ENCODE data around the gene PEX11B.

The PEX11B gene

GRCh38 chr1:145964328-145965118 lies 46.0 kb upstream of the PEX11B start, which contains the start of the genes ANKRD34A and POLR3GL (continued):
- TF ChIP-seq ZFP3 (tag by site-specific recombination; IDR thresholded peaks at IDR 0.05; ENCODE audit: low read depth), result no peak
- TF ChIP-seq, protein P1, sequence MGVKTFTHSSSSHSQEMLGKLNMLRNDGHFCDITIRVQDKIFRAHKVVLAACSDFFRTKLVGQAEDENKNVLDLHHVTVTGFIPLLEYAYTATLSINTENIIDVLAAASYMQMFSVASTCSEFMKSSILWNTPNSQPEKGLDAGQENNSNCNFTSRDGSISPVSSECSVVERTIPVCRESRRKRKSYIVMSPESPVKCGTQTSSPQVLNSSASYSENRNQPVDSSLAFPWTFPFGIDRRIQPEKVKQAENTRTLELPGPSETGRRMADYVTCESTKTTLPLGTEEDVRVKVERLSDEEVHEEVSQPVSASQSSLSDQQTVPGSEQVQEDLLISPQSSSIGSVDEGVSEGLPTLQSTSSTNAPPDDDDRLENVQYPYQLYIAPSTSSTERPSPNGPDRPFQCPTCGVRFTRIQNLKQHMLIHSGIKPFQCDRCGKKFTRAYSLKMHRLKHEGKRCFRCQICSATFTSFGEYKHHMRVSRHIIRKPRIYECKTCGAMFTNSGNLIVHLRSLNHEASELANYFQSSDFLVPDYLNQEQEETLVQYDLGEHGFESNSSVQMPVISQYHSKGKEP (tag by site-specific recombination; IDR thresholded peaks at IDR 0.05), result no peak
- TF ChIP-seq ZNF112 (tag by site-specific recombination; IDR thresholded peaks at IDR 0.05), result no peak
- TF ChIP-seq ZNF248 (tag by site-specific recombination; IDR thresholded peaks at IDR 0.05), result no peak
- no peak for TF ChIP-seq ZNF571 (tag by site-specific recombination; IDR thresholded peaks at IDR 0.05)
- no peak for TF ChIP-seq SETDB1 (IDR thresholded peaks at IDR 0.05; ENCODE audit: insufficient read length, low read length)
- no peak for TF ChIP-seq GLIS1 (tag by site-specific recombination; IDR thresholded peaks at IDR 0.05)
- no peak for TF ChIP-seq ZNF76 (tag by site-specific recombination; IDR thresholded peaks at IDR 0.05; ENCODE audit: borderline replicate concordance, low read depth)
- TF ChIP-seq ZNF148 (tag by site-specific recombination; IDR thresholded peaks at IDR 0.05; ENCODE audit: borderline replicate concordance), result no peak
- no peak for TF ChIP-seq ZNF280D (tag by site-specific recombination; IDR thresholded peaks at IDR 0.05)
- TF ChIP-seq, protein P2, sequence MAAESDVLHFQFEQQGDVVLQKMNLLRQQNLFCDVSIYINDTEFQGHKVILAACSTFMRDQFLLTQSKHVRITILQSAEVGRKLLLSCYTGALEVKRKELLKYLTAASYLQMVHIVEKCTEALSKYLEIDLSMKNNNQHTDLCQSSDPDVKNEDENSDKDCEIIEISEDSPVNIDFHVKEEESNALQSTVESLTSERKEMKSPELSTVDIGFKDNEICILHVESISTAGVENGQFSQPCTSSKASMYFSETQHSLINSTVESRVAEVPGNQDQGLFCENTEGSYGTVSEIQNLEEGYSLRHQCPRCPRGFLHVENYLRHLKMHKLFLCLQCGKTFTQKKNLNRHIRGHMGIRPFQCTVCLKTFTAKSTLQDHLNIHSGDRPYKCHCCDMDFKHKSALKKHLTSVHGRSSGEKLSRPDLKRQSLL (tag by site-specific recombination; IDR thresholded peaks at IDR 0.05), result 0 out of 2 replicates have a peak, but pooled peaks have one; percentile 9
- TF ChIP-seq ZNF555 (tag by site-specific recombination; conservative IDR thresholded peaks at IDR 0.05), result no peak
- TF ChIP-seq ZNF501 (tag by site-specific recombination; IDR thresholded peaks at IDR 0.05), result peak; percentile 78; the same call in 1 of the 2 replicates
- no peak for TF ChIP-seq ZNF423 (tag by site-specific recombination; IDR thresholded peaks at IDR 0.05)
- no peak; the same call in none of the 2 replicates for TF ChIP-seq SP3 (tag by site-specific recombination; IDR thresholded peaks at IDR 0.05)
- no peak for TF ChIP-seq ZNF394 (tag by site-specific recombination; IDR thresholded peaks at IDR 0.05; ENCODE audit: borderline replicate concordance)
- no peak for TF ChIP-seq ZNF280C (tag by site-specific recombination; IDR thresholded peaks at IDR 0.05)
- no peak for TF ChIP-seq ZNF18 (tag by site-specific recombination; IDR thresholded peaks at IDR 0.05)
- TF ChIP-seq MYNN (tag by site-specific recombination; IDR thresholded peaks at IDR 0.05; ENCODE audit: borderline replicate concordance), result no peak
- TF ChIP-seq ZNF37A (tag by site-specific recombination; IDR thresholded peaks at IDR 0.05), result no peak
- no peak for TF ChIP-seq ZNF121 (tag by site-specific recombination; IDR thresholded peaks at IDR 0.05)
- no peak for TF ChIP-seq ZNF521 (tag by site-specific recombination; IDR thresholded peaks at IDR 0.05)
- TF ChIP-seq, protein P3, sequence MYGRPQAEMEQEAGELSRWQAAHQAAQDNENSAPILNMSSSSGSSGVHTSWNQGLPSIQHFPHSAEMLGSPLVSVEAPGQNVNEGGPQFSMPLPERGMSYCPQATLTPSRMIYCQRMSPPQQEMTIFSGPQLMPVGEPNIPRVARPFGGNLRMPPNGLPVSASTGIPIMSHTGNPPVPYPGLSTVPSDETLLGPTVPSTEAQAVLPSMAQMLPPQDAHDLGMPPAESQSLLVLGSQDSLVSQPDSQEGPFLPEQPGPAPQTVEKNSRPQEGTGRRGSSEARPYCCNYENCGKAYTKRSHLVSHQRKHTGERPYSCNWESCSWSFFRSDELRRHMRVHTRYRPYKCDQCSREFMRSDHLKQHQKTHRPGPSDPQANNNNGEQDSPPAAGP (tag by site-specific recombination; IDR thresholded peaks at IDR 0.05), result no peak
- TF ChIP-seq ZNF654 (tag by site-specific recombination; IDR thresholded peaks at IDR 0.05; ENCODE audit: low read depth), result no peak

Data from HEK293 (cell line).